ENCODE data around the gene OR6M1. TPM values are rescaled to one million over a fixed set of nuclear protein-coding genes. Genes with fewer than 3 reads are reported as not detected.

Gene OR6M1
- total RNA-seq, 2 experiments from 2014 or later: not detected

- CTCF ChIA-PET: interaction anchor here (0.9 kb wide), 1 partner anchor 221 kb away, joined by 3 read pairs; no protein-coding TSS in a partner anchor
- H3K4me1 Mint-ChIP-seq: no peaks in the 10 kb centered on the region
- DNase-seq (no peak), ATAC-seq (no peak)
- no peaks in the 10 kb centered on the region for H3K36me3 Mint-ChIP-seq (ENCODE audit: low read depth)
- H3K4me3 Mint-ChIP-seq: no peak overlapping the region
- POLR2A ChIA-PET: no interaction called here
- H3K27me3 Mint-ChIP-seq: no peaks in the 10 kb centered on the region
- no peaks in the 10 kb centered on the region for H3K9me3 Mint-ChIP-seq (ENCODE audit: low read depth)
- no peak overlapping the region for H3K27ac Mint-ChIP-seq
- intact Hi-C loops (cut with DNase I, micrococcal nuclease): no loop called here
Measured at GRCh38 chr11:123801765-123802164, 4.4 kb downstream of the OR6M1 start.

GRCh38 chr11:123800036-123800435 lies 6.1 kb downstream of the OR6M1 start:
- H3K27ac Mint-ChIP-seq: no peak overlapping the region
- no peaks in the 10 kb centered on the region for H3K36me3 Mint-ChIP-seq (ENCODE audit: low read depth)
- H3K4me1 Mint-ChIP-seq: no peaks in the 10 kb centered on the region
- H3K9me3 Mint-ChIP-seq (ENCODE audit: low read depth): no peaks in the 10 kb centered on the region
- no peak overlapping the region for H3K4me3 Mint-ChIP-seq
- DNase-seq: no peak
- POLR2A ChIA-PET: no interaction called here
- no peaks in the 10 kb centered on the region for H3K27me3 Mint-ChIP-seq
- ATAC-seq: no peak
- intact Hi-C loops (cut with DNase I, micrococcal nuclease): no loop called here
- CTCF ChIA-PET: no interaction called here

- ATAC-seq (no peak), DNase-seq (no peak)
- H3K4me3 Mint-ChIP-seq: no peak overlapping the region
- ChIA-PET CTCF (no interaction called here), POLR2A (no interaction called here)
- H3K4me1 Mint-ChIP-seq: no peaks in the 10 kb centered on the region
- H3K27me3 Mint-ChIP-seq: peaks cover 3% of the 10 kb centered on the region
- no peaks in the 10 kb centered on the region for H3K9me3 Mint-ChIP-seq (ENCODE audit: low read depth)
- no peak overlapping the region for H3K27ac Mint-ChIP-seq
- intact Hi-C loops (cut with DNase I, micrococcal nuclease): no loop called here
- no peaks in the 10 kb centered on the region for H3K36me3 Mint-ChIP-seq (ENCODE audit: low read depth)
Measured at GRCh38 chr11:123799438-123799837, 6.7 kb downstream of the OR6M1 start.

- Mint-ChIP-seq H3K4me1 (no peaks in the 10 kb centered on the region), H3K4me3 (no peak overlapping the region), H3K9me3 (ENCODE audit: low read depth) (no peaks in the 10 kb centered on the region), H3K36me3 (ENCODE audit: low read depth) (no peaks in the 10 kb centered on the region), H3K27ac (no peak overlapping the region), H3K27me3 (peaks cover 6% of the 10 kb centered on the region)
- DNase-seq (no peak), ATAC-seq (no peak)
- POLR2A ChIA-PET: no interaction called here
- intact Hi-C loops (cut with DNase I, micrococcal nuclease): no loop called here
- CTCF ChIA-PET: no interaction called here
Measured at GRCh38 chr11:123798513-123799252, 7.5 kb downstream of the OR6M1 start.

- H3K4me3 Mint-ChIP-seq: no peak overlapping the region
- ATAC-seq (no peak), DNase-seq (no peak)
- peaks cover 8% of the 10 kb centered on the region for H3K27me3 Mint-ChIP-seq
- CTCF ChIA-PET: no interaction called here
- intact Hi-C loops (cut with DNase I, micrococcal nuclease): no loop called here
- no peaks in the 10 kb centered on the region for H3K4me1 Mint-ChIP-seq
- H3K27ac Mint-ChIP-seq: no peak overlapping the region
- H3K9me3 Mint-ChIP-seq (ENCODE audit: low read depth): no peaks in the 10 kb centered on the region
- POLR2A ChIA-PET: no interaction called here
- H3K36me3 Mint-ChIP-seq (ENCODE audit: low read depth): no peaks in the 10 kb centered on the region
Measured at GRCh38 chr11:123798079-123798478, 8.1 kb downstream of the OR6M1 start.

- DNase-seq: no peak
- Mint-ChIP-seq H3K9me3 (ENCODE audit: low read depth) (no peaks in the 10 kb centered on the region), H3K36me3 (ENCODE audit: low read depth) (no peaks in the 10 kb centered on the region), H3K27me3 (peaks cover 8% of the 10 kb centered on the region), H3K27ac (no peak overlapping the region), H3K4me1 (no peaks in the 10 kb centered on the region), H3K4me3 (no peak overlapping the region)
- intact Hi-C loops (cut with DNase I, micrococcal nuclease): no loop called here
- no peak for ATAC-seq
- ChIA-PET POLR2A (no interaction called here), CTCF (no interaction called here)
Measured at GRCh38 chr11:123797541-123797940, 8.6 kb downstream of the OR6M1 start.

GRCh38 chr11:123797114-123797513 lies 9.0 kb downstream of the OR6M1 start:
- intact Hi-C loops (cut with DNase I, micrococcal nuclease): no loop called here

GRCh38 chr11:123796226-123796625 lies 9.9 kb downstream of the OR6M1 start:
- Mint-ChIP-seq H3K36me3 (ENCODE audit: low read depth) (no peaks in the 10 kb centered on the region), H3K27me3 (peaks cover 8% of the 10 kb centered on the region), H3K4me3 (no peak overlapping the region), H3K4me1 (no peaks in the 10 kb centered on the region), H3K9me3 (ENCODE audit: low read depth) (no peaks in the 10 kb centered on the region), H3K27ac (no peak overlapping the region)
- ChIA-PET CTCF (interaction anchor here (0.9 kb wide), 1 partner anchor 8 kb away, joined by 3 read pairs; no protein-coding TSS in a partner anchor), POLR2A (no interaction called here)
- intact Hi-C loops (cut with DNase I, micrococcal nuclease): no loop called here
- no peak for DNase-seq
- no peak for ATAC-seq

More at GRCh38 chr11:123797114-123797513, 9.0 kb downstream of the OR6M1 start:
- Mint-ChIP-seq H3K27ac (no peak overlapping the region), H3K4me1 (no peaks in the 10 kb centered on the region), H3K9me3 (ENCODE audit: low read depth) (no peaks in the 10 kb centered on the region), H3K27me3 (peaks cover 8% of the 10 kb centered on the region), H3K36me3 (ENCODE audit: low read depth) (no peaks in the 10 kb centered on the region), H3K4me3 (no peak overlapping the region)
- DNase-seq (no peak), ATAC-seq (no peak)
- CTCF ChIA-PET: no interaction called here
- POLR2A ChIA-PET: no interaction called here

GRCh38 chr11:123783536-123783935 lies 22.6 kb downstream of the OR6M1 start:
- ChIA-PET POLR2A (no interaction called here), CTCF (no interaction called here)
- Mint-ChIP-seq H3K4me1 (no peaks in the 10 kb centered on the region), H3K27me3 (peaks cover 14% of the 10 kb centered on the region), H3K27ac (no peak overlapping the region), H3K4me3 (no peak overlapping the region), H3K36me3 (ENCODE audit: low read depth) (no peaks in the 10 kb centered on the region), H3K9me3 (ENCODE audit: low read depth) (no peaks in the 10 kb centered on the region)
- DNase-seq: no peak
- ATAC-seq: no peak
- intact Hi-C loops (cut with DNase I, micrococcal nuclease): no loop called here

- DNase-seq (no peak), ATAC-seq (no peak)
- no peaks in the 10 kb centered on the region for H3K4me1 Mint-ChIP-seq
- no peak overlapping the region for H3K27ac Mint-ChIP-seq
- no peaks in the 10 kb centered on the region for H3K9me3 Mint-ChIP-seq (ENCODE audit: low read depth)
- ChIA-PET CTCF (no interaction called here), POLR2A (no interaction called here)
- H3K27me3 Mint-ChIP-seq: peaks cover 17% of the 10 kb centered on the region
- H3K36me3 Mint-ChIP-seq (ENCODE audit: low read depth): no peaks in the 10 kb centered on the region
- intact Hi-C loops (cut with DNase I, micrococcal nuclease): no loop called here
- H3K4me3 Mint-ChIP-seq: no peak overlapping the region
Measured at GRCh38 chr11:123778511-123778910, 27.6 kb downstream of the OR6M1 start.

- H3K36me3 Mint-ChIP-seq (ENCODE audit: low read depth): no peaks in the 10 kb centered on the region
- no peak overlapping the region for H3K27ac Mint-ChIP-seq
- peaks cover 13% of the 10 kb centered on the region for H3K27me3 Mint-ChIP-seq
- no peak for ATAC-seq
- no peaks in the 10 kb centered on the region for H3K4me1 Mint-ChIP-seq
- ChIA-PET POLR2A (no interaction called here), CTCF (interaction anchor here (0.9 to 1.7 kb wide), 3 partner anchors 10 to 65 kb away, joined by 3 to 6 read pairs (median 4); no protein-coding TSS in a partner anchor)
- no peak for DNase-seq
- H3K9me3 Mint-ChIP-seq (ENCODE audit: low read depth): no peaks in the 10 kb centered on the region
- intact Hi-C loops (cut with DNase I, micrococcal nuclease): no loop called here
- H3K4me3 Mint-ChIP-seq: no peak overlapping the region
Measured at GRCh38 chr11:123775715-123776549, 30.2 kb downstream of the OR6M1 start.

GRCh38 chr11:123775289-123775688 lies 30.9 kb downstream of the OR6M1 start:
- DNase-seq (no peak), ATAC-seq (no peak)
- H3K36me3 Mint-ChIP-seq (ENCODE audit: low read depth): no peaks in the 10 kb centered on the region
- no peaks in the 10 kb centered on the region for H3K4me1 Mint-ChIP-seq
- ChIA-PET POLR2A (no interaction called here), CTCF (interaction anchor here (0.9 to 1.7 kb wide), 3 partner anchors 9 to 64 kb away, joined by 3 to 6 read pairs (median 4); no protein-coding TSS in a partner anchor)
- H3K9me3 Mint-ChIP-seq (ENCODE audit: low read depth): no peaks in the 10 kb centered on the region
- no peak overlapping the region for H3K4me3 Mint-ChIP-seq
- H3K27me3 Mint-ChIP-seq: peaks cover 13% of the 10 kb centered on the region
- no peak overlapping the region for H3K27ac Mint-ChIP-seq
- intact Hi-C loops (cut with DNase I, micrococcal nuclease): no loop called here
